Uterus (tissue), 2 donors: ENCODE results near the gene KNL1.

Source experiments
- CTCF ChIP-seq, 4 experiments: fragments of 200-600 bp in 2 of 4; fragments of 450-650 bp in 2 of 4; sonication (generic) in 2 of 4; IDR thresholded peaks; one replicate each; pipeline ENCODE4 v1.5.1; 2016 to 2019; ENCODE audit warnings: antibody characterized with exemption in 4 of 4, mild to moderate bottlenecking in 2 of 4, moderate library complexity in 1 of 4
- POLR2A ChIP-seq, 2 donors: fragments of 450-650 bp; IDR thresholded peaks; one replicate each; pipeline ENCODE4 v1.6.1; 2016; ENCODE audit warnings: antibody characterized with exemption in 2 of 2, mild to moderate bottlenecking in 1 of 2, moderate library complexity in 1 of 2

GRCh38 chr15:40647523-40647922 lies 53.5 kb downstream of the KNL1 start:
- TF ChIP-seq POLR2A (IDR thresholded peaks at IDR 0.05) (no peak), CTCF (IDR thresholded peaks at IDR 0.05) (no peak)
